Thoracic aorta (tissue), 2 donors: Measurements from ENCODE around the gene FAM131C. TPM values are rescaled to one million over a fixed set of nuclear protein-coding genes. Genes with fewer than 3 reads are reported as not detected.

Experiments used
- ATAC-seq: fragments of 150-250 bp; one replicate; pipeline ENCODE4 v1.8.0; 2017; ENCODE audit warnings: low read depth; ENCODE audit not compliant: insufficient number of reproducible peaks, low FRiP score
- DNase-seq: peaks from one replicate; pipeline ENCODE4 v3.0.0-alpha.2; 2020; ENCODE audit warnings: low spot score
- H3K27ac ChIP-seq, 2 donors: fragments of 200-600 bp; sonication (generic); 1 replicate in 1 of 2; 2 replicates in 1 of 2; pipeline ENCODE4 v1.5.1; 2016; ENCODE audit warnings: mild to moderate bottlenecking in 2 of 2, moderate library complexity in 2 of 2
- H3K27me3 ChIP-seq: fragments of 200-600 bp; sonication (generic); replicated peaks from 2 replicates; pipeline ENCODE4 v1.6.0; 2016; ENCODE audit warnings: mild to moderate bottlenecking; ENCODE audit not compliant: insufficient read depth
- H3K36me3 ChIP-seq: fragments of 200-600 bp; sonication (generic); one replicate; pipeline ENCODE4 v1.5.1; 2016
- H3K4me1 ChIP-seq, 2 donors: fragments of 200-600 bp; sonication (generic); 1 replicate in 1 of 2; 2 replicates in 1 of 2; pipeline versions ENCODE4 v1.5.1 to v1.6.0; 2016; ENCODE audit warnings: low read depth in 2 of 2, mild to moderate bottlenecking in 1 of 2; ENCODE audit not compliant: control insufficient read depth in 1 of 2
- H3K4me3 ChIP-seq: fragments of 200-600 bp; sonication (generic); 2 replicates; pipeline ENCODE4 v1.5.1; 2016; ENCODE audit warnings: mild to moderate bottlenecking
- H3K9me3 ChIP-seq: fragments of 200-600 bp; sonication (generic); 2 replicates; pipeline ENCODE4 v1.5.1; 2016
- CTCF ChIP-seq: fragments of 200-600 bp; sonication (generic); IDR thresholded peaks from one replicate; pipeline ENCODE4 v1.5.1; 2019; ENCODE audit warnings: antibody characterized with exemption
- total RNA-seq, 2 donors: library from RNA; depleted of rRNA; stranded (reverse); fragments of >200 nt; gene quantifications; one replicate each; pipeline versions ENCODE4 v1.1.0 to v1.2.3, GENCODE V29; 2016

FAM131C gene
- total RNA-seq, result not detected

- H3K9me3 ChIP-seq, result no peaks in the 10 kb centered on the region
- H3K27ac ChIP-seq, result no peak within 1 kb of the TSS
- no peak for DNase-seq
- no peak for ATAC-seq
- peaks cover 6 to 38% of the 10 kb centered on the region in 2 donors for H3K4me1 ChIP-seq
- no peaks in the 10 kb centered on the region for H3K36me3 ChIP-seq
- no peaks in the 10 kb centered on the region for H3K27me3 ChIP-seq
- H3K4me3 ChIP-seq, result peak within 1 kb of the TSS; percentile 65
- peak; percentile 14 for TF ChIP-seq CTCF
These were observed at the start of gene FAM131C for GRCh38 chr1:16073490-16074119. FAM131C (minus strand) TSS chr1:16073651; CDS start chr1:16073442, 209 bp downstream.

GRCh38 chr1:16122916-16123315 lies 49.5 kb upstream of the FAM131C start:
- Histone ChIP-seq H3K27me3 (no peaks in the 10 kb centered on the region), H3K4me1 (peaks cover 4 to 11% of the 10 kb centered on the region in 2 donors), H3K4me3 (no peak overlapping the region), H3K36me3 (peaks cover 4% of the 10 kb centered on the region), H3K27ac (no peak overlapping the region), H3K9me3 (no peaks in the 10 kb centered on the region)
- no peak for ATAC-seq
- no peak for TF ChIP-seq CTCF
- no peak for DNase-seq

GRCh38 chr1:16122350-16122881 lies 49.0 kb upstream of the FAM131C start:
- DNase-seq, result no peak
- H3K9me3 ChIP-seq, result no peaks in the 10 kb centered on the region
- no peak overlapping the region for H3K4me3 ChIP-seq
- TF ChIP-seq CTCF, result no peak
- no peak overlapping the region for H3K27ac ChIP-seq
- H3K4me1 ChIP-seq, result peaks cover 0 to 6% of the 10 kb centered on the region in 2 donors
- H3K36me3 ChIP-seq, result peaks cover 4% of the 10 kb centered on the region
- H3K27me3 ChIP-seq, result no peaks in the 10 kb centered on the region
- no peak for ATAC-seq

GRCh38 chr1:16120940-16121410 lies 47.5 kb upstream of the FAM131C start:
- TF ChIP-seq CTCF, result no peak
- Histone ChIP-seq H3K4me3 (no peak overlapping the region), H3K9me3 (no peaks in the 10 kb centered on the region), H3K27ac (no peak overlapping the region), H3K36me3 (peaks cover 4% of the 10 kb centered on the region), H3K4me1 (no peaks in the 10 kb centered on the region), H3K27me3 (no peaks in the 10 kb centered on the region)
- ATAC-seq (no peak), DNase-seq (no peak)

- DNase-seq (no peak), ATAC-seq (no peak)
- Histone ChIP-seq H3K9me3 (no peaks in the 10 kb centered on the region), H3K4me3 (no peak overlapping the region), H3K36me3 (peaks cover 4% of the 10 kb centered on the region), H3K4me1 (no peaks in the 10 kb centered on the region), H3K27me3 (no peaks in the 10 kb centered on the region), H3K27ac (no peak overlapping the region)
- TF ChIP-seq CTCF, result no peak
These were observed 47.0 kb upstream of the FAM131C start for GRCh38 chr1:16120407-16120806.
